Panc1 (cell line): ENCODE measurements around the gene ATCAY. TPM values are rescaled to one million over a fixed set of nuclear protein-coding genes. Genes with fewer than 3 reads are reported as not detected.

Source experiments
- ATAC-seq: fragments of 200-7000 bp; cut with Tn5 transposase; 2 replicates; pipeline ENCODE4 v1.9.1; 2020; ENCODE audit warnings: mild to moderate bottlenecking, moderate library complexity
- BruUV-seq: library from RNA; stranded (reverse); fragments of 400-500 nt; replicated peaks from 2 replicates; lab custom pipeline; 2021; lab: Mats Ljungman, UMichigan
- CTCF ChIA-PET: fragments of 300-600 bp; sonication (Branson Sonifier 250); formaldehyde crosslinking; loops from one replicate; lab custom pipeline; 2022; ENCODE audit warnings: antibody characterized with exemption; lab: Charles Lee
- POLR2A ChIA-PET: fragments of 300-600 bp; sonication (Branson Sonifier 250); formaldehyde crosslinking; loops from one replicate; lab custom pipeline; 2022; ENCODE audit warnings: antibody characterized with exemption; lab: Charles Lee
- DNase-seq: peaks from one replicate; pipeline ENCODE4 v3.0.0-alpha.2; 2010; ENCODE audit warnings: low read depth, low spot score
- H3K27ac ChIP-seq: 2 replicates; pipeline ENCODE4 v1.5.1; 2011; ENCODE audit warnings: mild to moderate bottlenecking, low read length, inconsistent platforms
- H3K27me3 ChIP-seq: fragments of 200-500 bp; sonication (Bioruptor generic); 2 replicates; pipeline ENCODE4 v1.6.0; 2014; ENCODE audit warnings: low read length, inconsistent platforms; ENCODE audit not compliant: control insufficient read depth, insufficient read depth
- H3K36me3 ChIP-seq: fragments of 200-500 bp; sonication (Bioruptor generic); 2 replicates; pipeline ENCODE4 v1.5.1; 2014; ENCODE audit warnings: inconsistent platforms, mild to moderate bottlenecking, low read length, moderate library complexity; ENCODE audit not compliant: control insufficient read depth, insufficient read depth
- H3K4me1 ChIP-seq: 2 replicates; pipeline ENCODE4 v1.5.1; 2011; ENCODE audit warnings: inconsistent platforms, mild to moderate bottlenecking, low read length, moderate library complexity; ENCODE audit not compliant: control insufficient read depth, insufficient read depth
- H3K4me3 ChIP-seq, 2 experiments: 2 replicates each; pipeline ENCODE4 v1.5.1; 2011 to 2012; ENCODE audit warnings: low read depth in 2 of 2, low read length in 2 of 2, mild to moderate bottlenecking in 2 of 2, inconsistent platforms in 1 of 2, moderate library complexity in 1 of 2
- H3K9me3 ChIP-seq: fragments of 200-500 bp; sonication (Bioruptor generic); 2 replicates; pipeline ENCODE4 v1.5.1; 2014; ENCODE audit warnings: low read depth, mild to moderate bottlenecking, inconsistent platforms, low read length, moderate library complexity; ENCODE audit not compliant: control insufficient read depth, insufficient read depth
- CTCF ChIP-seq: fragments of 450-650 bp; IDR thresholded peaks from 2 replicates; pipeline ENCODE4 v1.5.1; 2017; ENCODE audit warnings: mild to moderate bottlenecking
- POLR2AphosphoS5 ChIP-seq: IDR thresholded peaks from 2 replicates; pipeline ENCODE4 v1.6.1; 2012; ENCODE audit warnings: mild to moderate bottlenecking, low read depth, low read length, moderate library complexity
- REST ChIP-seq, 2 experiments: IDR thresholded peaks; 2 replicates each; pipeline ENCODE4 v1.6.1; 2011 to 2012; ENCODE audit warnings: low read depth in 2 of 2, control low read depth in 1 of 2, low read length in 1 of 2, mild to moderate bottlenecking in 1 of 2, moderate library complexity in 1 of 2; ENCODE audit not compliant: insufficient read depth in 1 of 2
- SIN3A ChIP-seq: IDR thresholded peaks from 2 replicates; pipeline ENCODE4 v1.6.1; 2012; ENCODE audit warnings: low read depth, mild to moderate bottlenecking, low read length, moderate library complexity, borderline replicate concordance; ENCODE audit not compliant: insufficient read depth
- TCF7L2 ChIP-seq: IDR thresholded peaks from 2 replicates; pipeline ENCODE4 v1.6.1; 2011; ENCODE audit warnings: mild to moderate bottlenecking, low read depth, low read length, inconsistent platforms
- in situ Hi-C: cut with HindIII; loops from 2 replicates; pipeline ENCODE4 v1.10.0; 2016; ENCODE audit warnings: low sequenced_read_pairs, low pct_unique_long_range_greater_than_20kb
- intact Hi-C: fragments of 100-400 bp; cut with micrococcal nuclease; formaldehyde crosslinking; loops from one replicate; pipeline ENCODE4 v1.10.0; 2022; ENCODE audit not compliant: unreplicated experiment
- total RNA-seq: library from RNA; stranded (reverse); gene quantifications from one replicate; pipeline ENCODE4 v1.2.1, GENCODE V29; 2021; ENCODE audit not compliant: unreplicated experiment

Gene ATCAY
- total RNA-seq, 1 experiment from 2014 or later: 0.15 TPM

GRCh38 chr19:3919793-3920192 is 39.3 kb downstream of the ATCAY start:
- H3K9me3 ChIP-seq: no peaks in the 10 kb centered on the region
- no peaks in the 10 kb centered on the region for H3K27me3 ChIP-seq
- POLR2A ChIA-PET: no interaction called here
- H3K36me3 ChIP-seq: no peaks in the 10 kb centered on the region
- H3K27ac ChIP-seq: no peak overlapping the region
- no peak overlapping the region for H3K4me3 ChIP-seq
- no peak for TF ChIP-seq REST (IDR thresholded peaks at IDR 0.05; ENCODE audit: insufficient read depth in 1 of 2, low read depth in 2 of 2, low read length in 1 of 2)
- no peak for TF ChIP-seq POLR2AphosphoS5
- no peak for TF ChIP-seq TCF7L2
- no peak for TF ChIP-seq CTCF
- no peak for TF ChIP-seq SIN3A
- intact Hi-C loops: no loop called here
- in situ Hi-C loops: no loop called here
- no TSS peak for BruUV-seq
- ATAC-seq (no peak), DNase-seq (no peak)
- CTCF ChIA-PET: no interaction called here
- no peaks in the 10 kb centered on the region for H3K4me1 ChIP-seq

- in situ Hi-C loops: no loop called here
These were observed 42.7 kb downstream of the ATCAY start for GRCh38 chr19:3923096-3923758.

More at GRCh38 chr19:3923096-3923758, 42.7 kb downstream of the ATCAY start:
- ChIA-PET POLR2A (no interaction called here), CTCF (no interaction called here)
- no TSS peak for BruUV-seq
- Histone ChIP-seq H3K36me3 (no peaks in the 10 kb centered on the region), H3K27me3 (no peaks in the 10 kb centered on the region), H3K9me3 (no peaks in the 10 kb centered on the region), H3K4me1 (no peaks in the 10 kb centered on the region), H3K27ac (no peak overlapping the region), H3K4me3 (no peak overlapping the region)
- DNase-seq (no peak), ATAC-seq (no peak)
- TF ChIP-seq SIN3A (no peak), CTCF (no peak), REST (IDR thresholded peaks at IDR 0.05; ENCODE audit: insufficient read depth in 1 of 2, low read depth in 2 of 2, low read length in 1 of 2) (no peak), TCF7L2 (no peak), POLR2AphosphoS5 (no peak)
- intact Hi-C loops: no loop called here
